ENCODE data around the gene XYLT1. TPM values are rescaled to one million over a fixed set of nuclear protein-coding genes. Genes with fewer than 3 reads are reported as not detected.

Gene XYLT1
- total RNA-seq, 1 experiment from 2014 or later, result 14.5 TPM

GRCh38 chr16:17331991-17332390 is 138.8 kb downstream of the XYLT1 start:
- no peaks in the 10 kb centered on the region for H3K27me3 Mint-ChIP-seq (ENCODE audit: low read depth)
- H3K36me3 Mint-ChIP-seq (ENCODE audit: insufficient read depth in 1 of 3, low read depth in 3 of 3), result peaks cover 0 to 1% (median 0%) of the 10 kb centered on the region in 3 experiments; a peak in 2 of 7 replicates
- WGBS (ENCODE audit: extremely low coverage, insufficient read length, low lambda C conversion rate), result no CpG with 5 or more reads among the region's 4 CpGs

More at GRCh38 chr16:17331991-17332390, 138.8 kb downstream of the XYLT1 start:
- no peak for TF ChIP-seq CTCF (conservative IDR thresholded peaks at IDR 0.05)
- Histone ChIP-seq H3K27me3 (ENCODE audit: insufficient read depth, low read length) (no peaks in the 10 kb centered on the region), H4K91ac (ENCODE audit: insufficient read length, low read depth, low read length) (no peak overlapping the region), H3T11ph (ENCODE audit: low read length) (no peak overlapping the region), H2BK120ac (ENCODE audit: low read depth, low read length, poor library complexity, severe bottlenecking) (no peak overlapping the region), H3K23me2 (ENCODE audit: insufficient read length, low read depth, low read length, poor library complexity, severe bottlenecking) (no peaks in the 10 kb centered on the region), H3K27ac (ENCODE audit: insufficient read length, low read depth, low read length) (no peak overlapping the region), H3K23ac (ENCODE audit: insufficient read length, low read depth, low read length) (no peak overlapping the region), H3K56ac (ENCODE audit: insufficient read length, low read depth, low read length) (no peak overlapping the region), H3K9ac (ENCODE audit: extremely low read depth, insufficient read length, low read length) (no peak overlapping the region), H3K9me3 (ENCODE audit: control insufficient read depth, low read depth, low read length) (no peaks in the 10 kb centered on the region), H3K4ac (ENCODE audit: low read depth, low read length) (no peak overlapping the region), H2AK5ac (ENCODE audit: insufficient read length, low read length) (no peak overlapping the region), H2BK15ac (ENCODE audit: low read depth, low read length) (no peak overlapping the region), H3K4me1 (ENCODE audit: insufficient read depth, low read length) (no peaks in the 10 kb centered on the region), H2AFZ (ENCODE audit: low read length) (no peak overlapping the region), H4K20me1 (ENCODE audit: control insufficient read depth, insufficient read depth, insufficient read length) (no peaks in the 10 kb centered on the region), H2BK20ac (ENCODE audit: low read depth, low read length, poor library complexity, severe bottlenecking) (no peak overlapping the region), H3K4me2 (ENCODE audit: insufficient read depth, insufficient read length, low read length) (no peak overlapping the region), H4K8ac (replicated peaks; ENCODE audit: insufficient read length, low read depth, low read length) (no peak overlapping the region), H3K79me2 (ENCODE audit: insufficient read depth, low read length) (no peaks in the 10 kb centered on the region), H3K79me1 (ENCODE audit: insufficient read depth, low read depth, low read length, poor library complexity, severe bottlenecking) (no peaks in the 10 kb centered on the region), H4K5ac (ENCODE audit: insufficient read length, low read depth, low read length) (no peak overlapping the region), H3K14ac (ENCODE audit: insufficient read depth, low read length) (no peak overlapping the region), H2BK12ac (ENCODE audit: insufficient read length, low read depth, low read length) (no peak overlapping the region), H2BK5ac (ENCODE audit: insufficient read length, low read length) (no peak overlapping the region), H3K18ac (ENCODE audit: insufficient read length, low read depth, low read length) (no peak overlapping the region)
- no peak for DNase-seq
- H3K4me1 Mint-ChIP-seq, result peaks cover 5% of the 10 kb centered on the region in 2 experiments; a peak in 3 of 4 replicates
- H3K27ac Mint-ChIP-seq, result 0 out of 7 replicates have a peak overlapping the region, but pooled peaks of 1 of the 3 experiments have one; percentile 44
- H3K9me3 Mint-ChIP-seq, result no peaks in the 10 kb centered on the region
- no peak overlapping the region for H3K4me3 Mint-ChIP-seq

Data from H9 (cell line).